Parathyroid adenoma (tissue), 2 donors: ENCODE data around the gene GPX3.

Source experiments
- H2AFZ ChIP-seq: fragments of 300-600 bp; sonication (generic); one replicate; pipeline ENCODE4 v1.7.0; 2017; ENCODE audit warnings: antibody characterized with exemption, mild to moderate bottlenecking
- H3K27ac ChIP-seq: fragments of 300-600 bp; sonication (generic); one replicate; pipeline ENCODE4 v1.7.0; 2017
- H3K27me3 ChIP-seq: fragments of 300-600 bp; sonication (generic); one replicate; pipeline ENCODE4 v1.7.0; 2017; ENCODE audit warnings: low read length; ENCODE audit not compliant: control insufficient read depth, insufficient read depth
- H3K36me3 ChIP-seq: fragments of 300-600 bp; sonication (generic); one replicate; pipeline ENCODE4 v1.7.0; 2017; ENCODE audit warnings: low read length; ENCODE audit not compliant: control insufficient read depth, insufficient read depth
- H3K4me1 ChIP-seq: fragments of 300-600 bp; sonication (generic); one replicate; pipeline ENCODE4 v1.7.0; 2017; ENCODE audit warnings: control low read depth
- H3K4me2 ChIP-seq: fragments of 300-600 bp; sonication (generic); one replicate; pipeline ENCODE4 v1.7.0; 2017; ENCODE audit warnings: low read length
- H3K4me3 ChIP-seq: fragments of 300-600 bp; sonication (generic); one replicate; pipeline ENCODE4 v1.7.0; 2017; ENCODE audit warnings: low read depth, low read length
- H3K79me2 ChIP-seq: fragments of 300-600 bp; sonication (generic); one replicate; pipeline ENCODE4 v1.7.0; 2017; ENCODE audit warnings: control low read depth
- H3K9ac ChIP-seq: fragments of 300-600 bp; sonication (generic); one replicate; pipeline ENCODE4 v1.7.0; 2017; ENCODE audit warnings: mild to moderate bottlenecking
- H3K9me3 ChIP-seq: fragments of 300-600 bp; sonication (generic); one replicate; pipeline ENCODE4 v1.7.0; 2017; ENCODE audit warnings: low read length; ENCODE audit not compliant: control insufficient read depth
- TF ChIP-seq, protein P1 (sequence below): fragments of 300-600 bp; sonication (generic); IDR thresholded peaks from one replicate; pipeline ENCODE4 v1.7.0; 2017; ENCODE audit warnings: antibody characterized with exemption, mild to moderate bottlenecking
- donor health status: primary hyperparathyroidism.

GPX3 gene

GRCh38 chr5:151051931-151052608 lies 31.7 kb downstream of the GPX3 start:
- Histone ChIP-seq H3K27me3 (no peaks in the 10 kb centered on the region), H3K36me3 (no peaks in the 10 kb centered on the region), H3K4me2 (no peak overlapping the region), H3K79me2 (peaks cover 33% of the 10 kb centered on the region), H3K9ac (no peak overlapping the region), H3K27ac (no peak overlapping the region), H3K4me1 (peaks cover 10% of the 10 kb centered on the region), H3K4me3 (no peak overlapping the region), H3K9me3 (no peaks in the 10 kb centered on the region), H2AFZ (no peak overlapping the region)
- TF ChIP-seq, protein P1, sequence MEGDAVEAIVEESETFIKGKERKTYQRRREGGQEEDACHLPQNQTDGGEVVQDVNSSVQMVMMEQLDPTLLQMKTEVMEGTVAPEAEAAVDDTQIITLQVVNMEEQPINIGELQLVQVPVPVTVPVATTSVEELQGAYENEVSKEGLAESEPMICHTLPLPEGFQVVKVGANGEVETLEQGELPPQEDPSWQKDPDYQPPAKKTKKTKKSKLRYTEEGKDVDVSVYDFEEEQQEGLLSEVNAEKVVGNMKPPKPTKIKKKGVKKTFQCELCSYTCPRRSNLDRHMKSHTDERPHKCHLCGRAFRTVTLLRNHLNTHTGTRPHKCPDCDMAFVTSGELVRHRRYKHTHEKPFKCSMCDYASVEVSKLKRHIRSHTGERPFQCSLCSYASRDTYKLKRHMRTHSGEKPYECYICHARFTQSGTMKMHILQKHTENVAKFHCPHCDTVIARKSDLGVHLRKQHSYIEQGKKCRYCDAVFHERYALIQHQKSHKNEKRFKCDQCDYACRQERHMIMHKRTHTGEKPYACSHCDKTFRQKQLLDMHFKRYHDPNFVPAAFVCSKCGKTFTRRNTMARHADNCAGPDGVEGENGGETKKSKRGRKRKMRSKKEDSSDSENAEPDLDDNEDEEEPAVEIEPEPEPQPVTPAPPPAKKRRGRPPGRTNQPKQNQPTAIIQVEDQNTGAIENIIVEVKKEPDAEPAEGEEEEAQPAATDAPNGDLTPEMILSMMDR = no peak

- Histone ChIP-seq H3K4me3 (no peak overlapping the region), H3K36me3 (no peaks in the 10 kb centered on the region), H3K27me3 (no peaks in the 10 kb centered on the region), H2AFZ (no peak overlapping the region), H3K4me1 (peaks cover 10% of the 10 kb centered on the region), H3K9me3 (no peaks in the 10 kb centered on the region), H3K4me2 (no peak overlapping the region), H3K9ac (no peak overlapping the region), H3K79me2 (peaks cover 39% of the 10 kb centered on the region), H3K27ac (no peak overlapping the region)
- TF ChIP-seq, protein P1 = no peak
Measured at GRCh38 chr5:151052836-151053235, 32.4 kb downstream of the GPX3 start.

DNA sequence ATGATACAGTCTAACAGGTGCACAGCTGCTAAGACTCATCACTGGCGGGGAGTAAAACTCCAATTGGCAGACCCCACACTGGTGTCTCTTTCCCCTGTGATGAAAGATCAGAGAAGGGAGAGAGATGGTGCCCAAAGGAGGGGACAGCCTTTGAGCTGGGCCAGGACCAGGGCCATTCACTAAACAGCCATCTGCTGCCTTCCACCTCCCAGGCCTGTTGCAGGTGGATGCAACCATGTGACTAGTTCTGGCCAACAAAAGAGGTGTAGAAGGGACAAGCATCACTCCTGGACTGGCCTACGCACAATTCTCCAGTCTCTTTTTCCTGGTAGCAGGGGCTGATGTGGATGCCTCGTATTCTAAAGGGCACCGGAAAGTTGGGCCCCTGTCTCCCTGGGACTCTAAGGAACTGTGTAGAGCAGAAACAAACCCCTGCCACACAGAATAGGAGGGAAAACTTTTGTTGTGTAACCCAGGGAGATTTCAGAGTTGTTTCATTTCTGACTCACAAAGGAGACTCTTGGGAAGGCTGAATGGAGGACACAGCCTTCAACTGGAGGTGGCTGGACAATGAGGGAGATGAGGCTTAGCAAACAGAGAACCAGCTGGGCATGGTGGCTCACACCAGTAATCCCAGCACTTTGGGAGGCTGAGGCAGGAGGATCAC lies 33.5 kb downstream of the GPX3 start:
- H3K4me1 ChIP-seq = peaks cover 10% of the 10 kb centered on the region
- no peaks in the 10 kb centered on the region for H3K27me3 ChIP-seq
- no peak overlapping the region for H3K9ac ChIP-seq
- H3K4me2 ChIP-seq = no peak overlapping the region
- no peaks in the 10 kb centered on the region for H3K9me3 ChIP-seq
- peaks cover 48% of the 10 kb centered on the region for H3K79me2 ChIP-seq
- TF ChIP-seq, protein P1 = no peak
- no peaks in the 10 kb centered on the region for H3K36me3 ChIP-seq
- no peak overlapping the region for H3K4me3 ChIP-seq
- H2AFZ ChIP-seq = no peak overlapping the region
- H3K27ac ChIP-seq = no peak overlapping the region

- no peak overlapping the region for H3K27ac ChIP-seq
- no peaks in the 10 kb centered on the region for H3K27me3 ChIP-seq
- no peaks in the 10 kb centered on the region for H3K9me3 ChIP-seq
- H3K4me2 ChIP-seq = no peak overlapping the region
- H3K36me3 ChIP-seq = no peaks in the 10 kb centered on the region
- no peak overlapping the region for H3K4me3 ChIP-seq
- TF ChIP-seq, protein P1 = no peak
- no peak overlapping the region for H2AFZ ChIP-seq
- no peak overlapping the region for H3K9ac ChIP-seq
- H3K79me2 ChIP-seq = peaks cover 52% of the 10 kb centered on the region
- H3K4me1 ChIP-seq = peaks cover 12% of the 10 kb centered on the region
Measured at GRCh38 chr5:151054709-151055108, 34.3 kb downstream of the GPX3 start.
